Brain microvascular endothelial cell (primary cell): ENCODE measurements around the gene CLDN7.

Source experiments
- DNase-seq: peaks from one replicate; pipeline ENCODE4 v3.0.0-alpha.2; 2020
- H3K27ac ChIP-seq: fragments of 250-450 bp; sonication (Bioruptor Pico); 2 replicates; pipeline ENCODE4 v1.5.1; 2020; ENCODE audit warnings: mild to moderate bottlenecking, moderate library complexity
- H3K27me3 ChIP-seq: fragments of 250-450 bp; sonication (Bioruptor Pico); replicated peaks from 2 replicates; pipeline ENCODE4 v1.5.1; 2020; ENCODE audit warnings: mild to moderate bottlenecking
- H3K36me3 ChIP-seq: fragments of 250-450 bp; sonication (Bioruptor Pico); replicated peaks from 2 replicates; pipeline ENCODE4 v1.5.1; 2020; ENCODE audit warnings: mild to moderate bottlenecking
- H3K4me3 ChIP-seq: 2 replicates; pipeline ENCODE4 v1.5.1; 2011; ENCODE audit warnings: low read depth, mild to moderate bottlenecking, control low read depth, low read length, moderate library complexity
- CTCF ChIP-seq: IDR thresholded peaks from 2 replicates; pipeline ENCODE4 v1.5.1; 2011; ENCODE audit warnings: low read depth, mild to moderate bottlenecking, moderate library complexity, low read length, control low read depth, inconsistent platforms; ENCODE audit errors: missing control alignments
- in situ Hi-C: cut with HindIII; loops from 2 replicates; pipeline ENCODE4 v1.10.0; 2017; ENCODE audit warnings: low sequenced_read_pairs, low pct_ligation_motif_present

CLDN7 gene

GRCh38 chr17:7214300-7215135, 47.8 kb downstream of the CLDN7 start:
- DNase-seq = peak; percentile 97
- peak; percentile 75 for TF ChIP-seq CTCF
- no peaks in the 10 kb centered on the region for H3K27me3 ChIP-seq
- no peaks in the 10 kb centered on the region for H3K36me3 ChIP-seq
- peak overlapping the region; percentile 57 for H3K27ac ChIP-seq
- H3K4me3 ChIP-seq = peak overlapping the region; percentile 58
- in situ Hi-C loops = no loop called here

- peak; percentile 76 for TF ChIP-seq CTCF
- Histone ChIP-seq H3K4me3 (peak overlapping the region; percentile 58), H3K27me3 (no peaks in the 10 kb centered on the region), H3K27ac (peak overlapping the region; percentile 57), H3K36me3 (no peaks in the 10 kb centered on the region)
- in situ Hi-C loops = no loop called here
- DNase-seq = peak; percentile 70
These were observed 48.4 kb downstream of the CLDN7 start for GRCh38 chr17:7213895-7214299.

- Histone ChIP-seq H3K4me3 (peak overlapping the region; percentile 38), H3K36me3 (no peaks in the 10 kb centered on the region), H3K27me3 (no peaks in the 10 kb centered on the region), H3K27ac (no peak overlapping the region)
- in situ Hi-C loops = no loop called here
- no peak for DNase-seq
- no peak for TF ChIP-seq CTCF
These were observed 50.6 kb downstream of the CLDN7 start for GRCh38 chr17:7211491-7212273.
